ENCODE measurements around the gene RP9.
A peak's percentile ranks its signal among the peaks of the same experiment; 100 is the strongest.

Gene RP9

GRCh38 chr7:33062023-33062781, 47.0 kb downstream of the RP9 start, which contains the start of gene NT5C3A:
NT5C3A (minus strand) TSS chr7:33062776; CDS start chr7:33062705, 71 bp downstream.
- DNase-seq: peak; percentile 54

- DNase-seq: peak; percentile 15
These were observed 47.8 kb downstream of the RP9 start for GRCh38 chr7:33061282-33061937.

GRCh38 chr7:33059635-33060034, 49.6 kb downstream of the RP9 start:
- DNase-seq: no peak

GRCh38 chr7:33055158-33055557, 54.0 kb downstream of the RP9 start:
- DNase-seq: no peak

GRCh38 chr7:33054261-33054964, 54.8 kb downstream of the RP9 start:
- no peak for DNase-seq

- DNase-seq: no peak
These were observed 55.5 kb downstream of the RP9 start for GRCh38 chr7:33053721-33054120.

- DNase-seq: peak; percentile 51
These were observed 58.5 kb downstream of the RP9 start for GRCh38 chr7:33050535-33051318.

GRCh38 chr7:33048704-33049103, 60.5 kb downstream of the RP9 start:
- no peak for DNase-seq

- DNase-seq: no peak
These were observed 60.9 kb downstream of the RP9 start for GRCh38 chr7:33048257-33048656.

- no peak for DNase-seq
These were observed 64.2 kb downstream of the RP9 start for GRCh38 chr7:33044986-33045385.

Measured in RPMI8226 (cell line).